Activated CD4-positive, CD25-positive, alpha-beta regulatory T cell (primary cell): ENCODE results near the gene ZBTB44.
"Not testable (repeated sequence)": the region's sequence is repeated elsewhere in the genome, so short reads cannot be mapped to it uniquely, and the experiment has no call there.

Experiments used
- DNase-seq, 4 experiments: peaks; one replicate each; lab custom pipeline; 2025; lab: John Stamatoyannopoulos, UW

Gene ZBTB44

GRCh38 chr11:130198292-130198691 is 116.4 kb downstream of the ZBTB44 start:
- no peak for DNase-seq

- DNase-seq: no peak
Measured at GRCh38 chr11:130197386-130198035, 117.2 kb downstream of the ZBTB44 start.

- DNase-seq: no peak
Measured at GRCh38 chr11:130194241-130195023, 120.3 kb downstream of the ZBTB44 start.

- not testable (repeated sequence) for DNase-seq
Measured at GRCh38 chr11:130193551-130193950, 121.2 kb downstream of the ZBTB44 start.

GRCh38 chr11:130192845-130193267 is 121.9 kb downstream of the ZBTB44 start:
- no peak for DNase-seq

GRCh38 chr11:130191896-130192295 is 122.8 kb downstream of the ZBTB44 start:
- DNase-seq: no peak

- no peak for DNase-seq
Measured at GRCh38 chr11:130190371-130190881, 124.3 kb downstream of the ZBTB44 start.

GRCh38 chr11:130189492-130190210 is 125.1 kb downstream of the ZBTB44 start:
- no peak for DNase-seq

- no peak for DNase-seq
Measured at GRCh38 chr11:130188585-130189347, 126.0 kb downstream of the ZBTB44 start.

GRCh38 chr11:130188047-130188446 is 126.7 kb downstream of the ZBTB44 start:
- no peak for DNase-seq

- no peak for DNase-seq
Measured at GRCh38 chr11:130187096-130187495, 127.6 kb downstream of the ZBTB44 start.

GRCh38 chr11:130183878-130184610 is 130.7 kb downstream of the ZBTB44 start:
- no peak for DNase-seq

GRCh38 chr11:130181295-130182272 is 133.1 kb downstream of the ZBTB44 start:
- DNase-seq: no peak

- DNase-seq: no peak
Measured at GRCh38 chr11:130180896-130181294, 133.8 kb downstream of the ZBTB44 start.

GRCh38 chr11:130180491-130180890 is 134.2 kb downstream of the ZBTB44 start:
- DNase-seq: no peak

GRCh38 chr11:130179396-130180306 is 135.1 kb downstream of the ZBTB44 start:
- DNase-seq: no peak

GRCh38 chr11:130178441-130179339 is 136.0 kb downstream of the ZBTB44 start:
- no peak for DNase-seq

GRCh38 chr11:130177782-130178181 is 136.9 kb downstream of the ZBTB44 start:
- DNase-seq: no peak
